ENCODE results near the gene TLCD3A.
"Not testable (repeated sequence)": the region's sequence is repeated elsewhere in the genome, so short reads cannot be mapped to it uniquely, and the experiment has no call there.

Gene TLCD3A

DNA sequence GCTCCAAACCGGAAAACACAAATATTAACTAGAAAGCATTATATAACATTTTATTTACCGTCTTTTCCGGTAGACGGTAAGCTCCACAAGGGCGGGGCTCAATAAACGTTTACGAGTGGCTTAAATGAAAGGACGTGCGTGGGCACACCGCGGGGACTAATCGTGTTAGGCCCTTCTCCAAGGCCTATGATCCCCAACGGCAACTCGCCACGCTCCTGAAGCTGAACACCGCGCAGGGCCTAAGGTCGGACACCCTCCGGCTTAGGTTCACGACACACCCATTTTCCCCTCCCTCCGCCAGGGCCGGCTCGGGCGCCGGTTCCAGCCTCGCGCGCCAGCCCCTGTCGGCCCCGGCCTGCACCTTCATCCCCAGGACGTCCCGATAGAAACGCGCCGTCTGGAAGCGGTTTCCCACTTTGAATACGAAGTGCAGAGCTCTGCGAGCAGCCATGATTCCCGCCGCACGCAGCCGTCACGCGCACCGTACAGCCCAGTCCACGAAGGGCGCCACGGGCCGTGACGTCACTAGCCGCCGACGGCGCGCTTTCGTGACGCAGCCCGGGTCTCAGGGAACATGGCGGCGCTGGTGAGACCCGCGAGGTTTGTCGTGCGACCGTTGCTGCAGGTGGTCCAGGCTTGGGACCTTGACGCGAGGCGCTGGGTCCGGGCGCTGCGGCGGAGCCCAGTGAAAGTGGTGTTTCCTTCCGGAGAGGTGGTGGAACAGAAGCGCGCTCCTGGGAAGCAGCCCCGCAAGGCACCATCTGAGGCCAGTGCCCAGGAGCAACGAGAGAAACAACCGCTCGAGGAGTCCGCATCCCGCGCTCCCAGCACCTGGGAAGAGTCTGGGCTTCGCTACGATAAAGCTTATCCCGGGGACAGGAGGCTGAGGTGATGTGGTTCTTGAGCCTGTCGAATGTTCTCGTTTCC, 49.7 kb downstream of the TLCD3A start, which contains the start of the genes GLOD4 and MRM3:
Gene GLOD4, minus strand, starts transcription at position 476 of the 927 bp plus-strand sequence. Its CDS starts 25 bp downstream, at position 451.
Gene MRM3, plus strand, starts transcription at position 549 of the 927 bp plus-strand sequence. Its CDS starts 26 bp downstream, at position 575.
- peak; percentile 82 for DNase-seq (ENCODE audit: low read depth)
- peak within 1 kb of the TSS; percentile 99 for H3K4me3 ChIP-seq (ENCODE audit: low read length)
- TF ChIP-seq, protein P1, sequence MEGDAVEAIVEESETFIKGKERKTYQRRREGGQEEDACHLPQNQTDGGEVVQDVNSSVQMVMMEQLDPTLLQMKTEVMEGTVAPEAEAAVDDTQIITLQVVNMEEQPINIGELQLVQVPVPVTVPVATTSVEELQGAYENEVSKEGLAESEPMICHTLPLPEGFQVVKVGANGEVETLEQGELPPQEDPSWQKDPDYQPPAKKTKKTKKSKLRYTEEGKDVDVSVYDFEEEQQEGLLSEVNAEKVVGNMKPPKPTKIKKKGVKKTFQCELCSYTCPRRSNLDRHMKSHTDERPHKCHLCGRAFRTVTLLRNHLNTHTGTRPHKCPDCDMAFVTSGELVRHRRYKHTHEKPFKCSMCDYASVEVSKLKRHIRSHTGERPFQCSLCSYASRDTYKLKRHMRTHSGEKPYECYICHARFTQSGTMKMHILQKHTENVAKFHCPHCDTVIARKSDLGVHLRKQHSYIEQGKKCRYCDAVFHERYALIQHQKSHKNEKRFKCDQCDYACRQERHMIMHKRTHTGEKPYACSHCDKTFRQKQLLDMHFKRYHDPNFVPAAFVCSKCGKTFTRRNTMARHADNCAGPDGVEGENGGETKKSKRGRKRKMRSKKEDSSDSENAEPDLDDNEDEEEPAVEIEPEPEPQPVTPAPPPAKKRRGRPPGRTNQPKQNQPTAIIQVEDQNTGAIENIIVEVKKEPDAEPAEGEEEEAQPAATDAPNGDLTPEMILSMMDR (conservative IDR thresholded peaks at IDR 0.05; ENCODE audit: low read length): no peak

GRCh38 chr17:784143-784542, 51.7 kb downstream of the TLCD3A start:
- DNase-seq (ENCODE audit: low read depth): no peak

GRCh38 chr17:785901-786300, 53.5 kb downstream of the TLCD3A start:
- DNase-seq (ENCODE audit: low read depth): not testable (repeated sequence)

More at GRCh38 chr17:784143-784542, 51.7 kb downstream of the TLCD3A start:
- H3K4me3 ChIP-seq (ENCODE audit: low read length): no peak overlapping the region
- TF ChIP-seq, protein P1 (conservative IDR thresholded peaks at IDR 0.05; ENCODE audit: low read length): no peak

GRCh38 chr17:787641-788221, 55.3 kb downstream of the TLCD3A start:
- H3K4me3 ChIP-seq (ENCODE audit: low read length): no peak overlapping the region
- TF ChIP-seq, protein P1 (conservative IDR thresholded peaks at IDR 0.05; ENCODE audit: low read length): no peak
- no peak for DNase-seq (ENCODE audit: low read depth)

More at GRCh38 chr17:785901-786300, 53.5 kb downstream of the TLCD3A start:
- H3K4me3 ChIP-seq (ENCODE audit: low read length): not testable (repeated sequence)

GRCh38 chr17:788551-788950, 56.2 kb downstream of the TLCD3A start:
- DNase-seq (ENCODE audit: low read depth): no peak
- TF ChIP-seq, protein P1 (conservative IDR thresholded peaks at IDR 0.05; ENCODE audit: low read length): no peak
- H3K4me3 ChIP-seq (ENCODE audit: low read length): no peak overlapping the region

DNA sequence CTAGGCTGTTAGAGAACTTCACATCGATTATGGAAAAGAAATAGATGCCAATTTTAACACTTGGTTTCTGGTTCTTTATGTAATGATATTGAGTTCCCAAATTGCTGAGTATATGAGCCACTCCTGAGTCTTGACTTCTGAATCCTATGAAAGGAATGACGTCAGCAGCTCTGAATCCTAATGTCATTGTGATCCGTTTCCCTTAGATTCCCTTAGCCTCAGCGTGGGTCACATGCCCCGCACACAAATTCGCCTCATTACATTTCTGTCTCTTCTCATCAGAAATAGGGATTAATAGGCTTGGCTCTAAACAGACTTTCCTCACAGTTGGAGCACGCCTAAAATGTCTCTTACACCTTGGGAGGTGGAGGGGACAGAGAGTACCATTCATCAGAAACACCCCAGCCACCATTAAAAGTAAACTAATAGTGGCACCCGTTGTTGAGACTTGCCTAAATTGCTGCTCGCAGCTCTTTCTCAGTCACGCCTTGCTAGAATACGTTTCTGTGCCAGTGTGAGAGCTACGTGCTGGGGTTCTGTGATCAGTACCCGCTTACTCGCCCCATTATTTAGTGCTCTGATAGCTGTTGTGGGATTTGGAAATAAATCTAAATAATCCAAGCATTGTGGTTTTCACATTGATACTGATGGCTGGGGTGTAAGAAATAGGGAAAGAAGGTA, 56.9 kb downstream of the TLCD3A start:
- DNase-seq (ENCODE audit: low read depth): no peak
- H3K4me3 ChIP-seq (ENCODE audit: low read length): no peak overlapping the region
- TF ChIP-seq, protein P1 (conservative IDR thresholded peaks at IDR 0.05; ENCODE audit: low read length): no peak

DNA sequence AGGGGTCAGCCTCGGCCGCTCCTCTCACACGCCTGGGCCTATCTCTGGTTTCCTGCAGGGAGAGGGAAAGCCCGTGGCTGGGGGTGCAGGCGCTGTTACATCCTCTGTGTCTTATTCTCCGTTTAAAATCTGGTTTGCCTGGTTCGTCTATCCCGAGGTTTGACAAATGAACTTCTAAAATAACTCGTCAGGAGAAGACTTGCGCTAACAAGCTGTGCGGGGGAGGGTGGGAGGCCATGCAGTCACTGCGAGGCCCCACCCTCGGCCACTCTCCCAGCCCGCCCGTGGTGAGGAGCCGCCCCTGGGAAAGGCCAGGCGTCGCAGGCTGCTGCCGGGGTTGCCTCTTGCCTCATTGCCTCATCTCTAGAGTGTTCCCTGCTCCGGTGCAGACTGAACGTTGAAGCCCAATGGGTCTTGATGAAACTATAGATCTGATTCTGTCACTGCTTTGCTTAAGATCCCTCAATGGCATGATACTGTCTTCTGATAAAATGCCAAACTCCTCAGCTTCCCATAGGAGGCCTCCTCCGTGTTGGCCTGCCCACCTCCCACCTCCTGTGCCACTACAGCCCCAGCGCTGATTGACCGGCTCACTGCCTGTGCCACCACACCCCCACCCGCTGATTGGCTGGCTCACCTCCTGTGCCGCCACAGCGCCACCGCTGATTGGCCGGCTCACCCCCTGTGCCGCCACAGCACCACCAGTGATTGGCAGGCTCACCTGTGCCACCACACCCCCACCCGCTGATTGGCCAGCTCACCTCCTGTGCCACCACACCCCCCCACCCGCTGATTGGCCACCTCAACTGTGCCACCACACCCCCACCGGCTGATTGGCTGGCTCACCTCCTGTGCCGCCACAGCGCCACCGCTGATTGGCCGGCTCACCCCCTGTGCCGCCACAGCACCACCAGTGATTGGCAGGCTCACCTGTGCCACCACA, 57.8 kb downstream of the TLCD3A start:
- H3K4me3 ChIP-seq (ENCODE audit: low read length); DNase-seq (ENCODE audit: low read depth): not testable (repeated sequence)

- not testable (repeated sequence) for H3K4me3 ChIP-seq (ENCODE audit: low read length); DNase-seq (ENCODE audit: low read depth)
Measured at GRCh38 chr17:790874-791247, 58.5 kb downstream of the TLCD3A start.

Data from AG10803 (cell line).